ENCODE measurements around the gene EMILIN3. TPM values are rescaled to one million over a fixed set of nuclear protein-coding genes. Genes with fewer than 3 reads are reported as not detected.

Gene EMILIN3
- polyA plus RNA-seq, 6 donors from 2014 or later: not detected

DNA sequence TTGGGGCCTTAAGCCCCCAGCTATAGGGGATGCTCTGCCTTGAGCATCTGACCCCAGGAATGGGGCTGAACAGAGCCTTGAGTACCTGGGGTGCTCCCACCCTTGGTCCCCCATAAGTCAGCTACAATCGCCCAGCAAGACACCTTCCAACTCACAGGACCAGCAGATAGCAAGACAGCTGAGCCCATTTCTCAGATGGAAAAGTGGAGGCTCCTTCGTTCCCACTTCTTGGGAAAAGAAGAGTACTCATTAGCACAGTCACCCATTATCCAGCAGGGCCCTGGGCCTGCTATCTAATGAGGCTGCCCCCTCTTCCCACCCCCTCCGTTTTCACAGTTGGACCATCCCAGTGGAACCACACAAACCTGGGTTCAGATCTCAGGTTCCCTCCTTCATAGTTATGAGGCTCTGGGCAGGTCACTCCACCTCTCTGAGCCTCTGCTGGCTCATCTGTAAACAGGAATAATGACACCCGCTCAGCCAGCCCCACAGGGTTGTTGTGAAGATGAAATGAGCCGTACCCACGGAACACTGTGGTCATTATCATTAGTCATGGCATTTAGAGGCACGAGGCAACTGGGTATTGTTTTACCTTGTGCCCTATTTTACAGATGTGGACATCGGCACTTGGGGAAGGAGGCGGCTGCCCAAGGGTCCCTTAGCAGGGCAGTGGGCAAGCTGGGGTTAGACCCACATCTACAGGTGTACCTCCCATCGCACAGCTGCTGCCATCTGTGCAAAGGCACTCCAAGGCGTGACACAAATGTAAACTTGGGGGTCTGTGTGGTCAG is 21.5 kb downstream of the EMILIN3 start:
- Mint-ChIP-seq H3K36me3 (no peaks in the 10 kb centered on the region), H3K4me1 (peaks cover 3 to 8% (median 4%) of the 10 kb centered on the region in 3 donors), H3K27ac (no peak overlapping the region), H3K4me3 (no peak overlapping the region), H3K9me3 (no peaks in the 10 kb centered on the region), H3K27me3 (peaks cover 2 to 23% (median 9%) of the 10 kb centered on the region in 3 donors)
- DNase-seq (no peak), ATAC-seq (ENCODE audit: low read depth in 2 of 2) (no peak)

GRCh38 chr20:41344477-41344876 is 22.1 kb downstream of the EMILIN3 start:
- H3K36me3 Mint-ChIP-seq: no peaks in the 10 kb centered on the region
- no peak for DNase-seq
- no peak overlapping the region for H3K27ac Mint-ChIP-seq

GRCh38 chr20:41342474-41343464 is 23.8 kb downstream of the EMILIN3 start:
- Mint-ChIP-seq H3K27ac (no peak overlapping the region), H3K4me1 (peaks cover 5 to 15% (median 12%) of the 10 kb centered on the region in 3 donors), H3K27me3 (peaks cover 8 to 27% (median 15%) of the 10 kb centered on the region in 3 donors), H3K9me3 (no peaks in the 10 kb centered on the region), H3K4me3 (peak overlapping the region in 1 of 8 donors; percentile 40), H3K36me3 (no peaks in the 10 kb centered on the region)
- DNase-seq (no peak), ATAC-seq (ENCODE audit: low read depth in 2 of 2) (no peak)

More at GRCh38 chr20:41344477-41344876, 22.1 kb downstream of the EMILIN3 start:
- peaks cover 8 to 29% (median 9%) of the 10 kb centered on the region in 3 donors for H3K27me3 Mint-ChIP-seq
- ATAC-seq (ENCODE audit: low read depth in 2 of 2): no peak
- peaks cover 5 to 14% (median 11%) of the 10 kb centered on the region in 3 donors for H3K4me1 Mint-ChIP-seq
- H3K4me3 Mint-ChIP-seq: no peak overlapping the region
- no peaks in the 10 kb centered on the region for H3K9me3 Mint-ChIP-seq

- H3K27ac Mint-ChIP-seq: peak within 1 kb of the TSS in 5 of 6 donors; percentile 24 to 93 (median 55)
- peaks cover 5 to 15% (median 12%) of the 10 kb centered on the region in 3 donors for H3K4me1 Mint-ChIP-seq
- H3K9me3 Mint-ChIP-seq: no peaks in the 10 kb centered on the region
- ATAC-seq (ENCODE audit: low read depth in 2 of 2) (peak; percentile 70 to 75), DNase-seq (peak; percentile 29)
- no peaks in the 10 kb centered on the region for H3K36me3 Mint-ChIP-seq
- H3K4me3 Mint-ChIP-seq: peak within 1 kb of the TSS; percentile 52 to 91 (median 88)
- H3K27me3 Mint-ChIP-seq: peaks cover 13 to 32% (median 22%) of the 10 kb centered on the region in 3 donors
Observed at GRCh38 chr20:41340327-41341055, 26.1 kb downstream of the EMILIN3 start, which contains the start of gene LPIN3. Gene LPIN3 (plus strand): TSS chr20:41340821. CDS start chr20:41345804, 4,983 bp downstream.

DNA sequence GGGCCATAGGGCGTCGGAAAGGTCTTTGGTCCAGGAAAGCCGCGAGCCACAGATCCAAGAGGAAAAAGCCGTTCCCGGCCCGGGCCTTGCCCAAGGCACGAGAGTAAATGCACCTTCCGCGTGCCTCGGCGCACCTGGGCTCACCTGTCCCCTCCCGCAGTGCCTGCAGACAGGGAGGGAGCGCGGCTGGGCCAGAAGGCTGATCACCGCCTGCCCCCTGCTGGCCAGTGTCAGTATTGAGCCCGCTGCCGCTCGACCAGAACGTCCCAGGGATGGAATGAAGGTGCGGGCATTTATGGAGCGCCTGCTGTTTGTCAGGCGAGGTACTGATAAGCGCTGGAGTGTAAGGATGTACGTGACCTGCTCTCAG is 26.7 kb downstream of the EMILIN3 start:
- Mint-ChIP-seq H3K9me3 (no peaks in the 10 kb centered on the region), H3K4me1 (peaks cover 5 to 15% (median 12%) of the 10 kb centered on the region in 3 donors), H3K36me3 (no peaks in the 10 kb centered on the region), H3K4me3 (peak overlapping the region; percentile 52 to 91 (median 88)), H3K27me3 (peaks cover 18 to 35% (median 26%) of the 10 kb centered on the region in 3 donors), H3K27ac (peak overlapping the region in 5 of 6 donors; percentile 24 to 93 (median 55))
- DNase-seq: peak; percentile 78
- ATAC-seq (ENCODE audit: low read depth in 2 of 2): peak; percentile 91 to 93

DNA sequence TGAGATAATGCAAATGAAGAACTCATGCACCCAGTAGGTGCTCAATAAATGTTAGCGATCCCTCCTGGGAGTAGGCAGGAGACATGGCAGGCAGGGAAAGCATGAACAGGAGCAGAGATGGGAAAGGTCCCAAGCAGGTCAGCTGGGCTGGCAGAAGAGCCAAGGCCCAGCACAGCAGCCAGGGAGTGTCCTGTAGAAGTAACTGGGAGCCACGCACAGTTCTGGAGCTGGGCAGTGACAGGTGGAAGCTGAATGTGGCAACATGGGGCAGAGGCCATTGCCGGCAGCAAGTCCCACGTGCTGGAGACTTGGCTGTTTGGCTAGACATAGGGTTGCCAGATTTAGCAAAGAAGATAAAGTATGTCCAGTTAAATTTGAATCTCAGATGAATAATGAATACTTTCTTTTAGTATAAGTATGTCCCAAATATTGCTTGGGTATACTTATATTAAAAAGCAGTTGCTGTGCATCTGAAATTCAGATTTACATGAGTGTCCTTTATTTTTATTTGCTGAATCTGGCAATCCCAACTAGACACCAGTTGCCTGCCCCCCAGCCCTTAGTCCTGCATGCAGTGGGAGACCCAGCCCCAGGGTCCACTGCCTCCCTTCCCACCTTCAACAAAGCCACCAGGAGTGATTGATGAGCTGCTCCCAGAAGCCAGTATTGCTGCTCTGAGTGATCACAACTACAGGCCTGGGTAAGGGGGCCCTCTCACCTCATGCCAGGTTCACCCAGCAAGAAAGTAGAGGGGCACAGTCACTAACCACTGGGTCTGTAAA is 29.7 kb downstream of the EMILIN3 start:
- Mint-ChIP-seq H3K36me3 (no peaks in the 10 kb centered on the region), H3K4me3 (peak overlapping the region in 1 of 8 donors; percentile 28), H3K27me3 (peaks cover 19 to 48% (median 44%) of the 10 kb centered on the region in 3 donors), H3K9me3 (no peaks in the 10 kb centered on the region), H3K4me1 (peaks cover 5 to 15% (median 12%) of the 10 kb centered on the region in 3 donors), H3K27ac (no peak overlapping the region)
- DNase-seq (no peak), ATAC-seq (ENCODE audit: low read depth in 2 of 2) (no peak)

DNA sequence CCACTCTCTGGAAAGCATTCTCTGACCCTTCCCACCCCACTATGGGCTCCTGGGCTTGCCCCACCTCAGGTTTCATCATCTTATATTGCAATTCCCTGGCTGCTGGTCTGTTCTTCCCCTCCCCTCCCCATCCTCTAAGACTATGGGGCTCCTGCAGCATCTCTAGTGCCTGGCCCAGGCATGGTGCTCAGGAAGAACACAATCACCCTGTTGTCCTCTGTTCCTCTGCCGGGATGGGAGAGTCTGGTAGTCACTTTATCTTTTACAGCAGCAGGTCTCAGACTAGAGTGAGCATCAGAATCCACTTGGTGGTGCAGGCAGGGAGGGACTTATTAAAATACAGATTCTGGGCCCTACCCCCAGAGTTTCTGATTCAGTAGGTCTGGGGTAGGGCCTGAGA is 31.0 kb downstream of the EMILIN3 start:
- ATAC-seq (ENCODE audit: low read depth in 2 of 2) (no peak), DNase-seq (no peak)
- peaks cover 19 to 56% (median 46%) of the 10 kb centered on the region in 3 donors for H3K27me3 Mint-ChIP-seq
- peaks cover 5 to 18% (median 12%) of the 10 kb centered on the region in 3 donors for H3K4me1 Mint-ChIP-seq
- no peaks in the 10 kb centered on the region for H3K9me3 Mint-ChIP-seq
- H3K4me3 Mint-ChIP-seq: no peak overlapping the region
- H3K36me3 Mint-ChIP-seq: no peaks in the 10 kb centered on the region
- H3K27ac Mint-ChIP-seq: no peak overlapping the region

- ATAC-seq (ENCODE audit: low read depth in 2 of 2): no peak
- peaks cover 19 to 49% (median 43%) of the 10 kb centered on the region in 3 donors for H3K27me3 Mint-ChIP-seq
Observed at GRCh38 chr20:41334443-41335421, 31.9 kb downstream of the EMILIN3 start.

GRCh38 chr20:41334036-41334435 is 32.6 kb downstream of the EMILIN3 start:
- Mint-ChIP-seq H3K27me3 (peaks cover 19 to 44% (median 39%) of the 10 kb centered on the region in 3 donors), H3K4me3 (no peak overlapping the region), H3K36me3 (no peaks in the 10 kb centered on the region), H3K27ac (no peak overlapping the region), H3K9me3 (no peaks in the 10 kb centered on the region), H3K4me1 (peaks cover 12 to 21% (median 14%) of the 10 kb centered on the region in 3 donors)
- ATAC-seq (ENCODE audit: low read depth in 2 of 2) (no peak), DNase-seq (no peak)

More at GRCh38 chr20:41334443-41335421, 31.9 kb downstream of the EMILIN3 start:
- no peak for DNase-seq
- peaks cover 7 to 18% (median 11%) of the 10 kb centered on the region in 3 donors for H3K4me1 Mint-ChIP-seq
- no peak overlapping the region for H3K27ac Mint-ChIP-seq
- no peak overlapping the region for H3K4me3 Mint-ChIP-seq
- H3K9me3 Mint-ChIP-seq: no peaks in the 10 kb centered on the region
- no peaks in the 10 kb centered on the region for H3K36me3 Mint-ChIP-seq

DNA sequence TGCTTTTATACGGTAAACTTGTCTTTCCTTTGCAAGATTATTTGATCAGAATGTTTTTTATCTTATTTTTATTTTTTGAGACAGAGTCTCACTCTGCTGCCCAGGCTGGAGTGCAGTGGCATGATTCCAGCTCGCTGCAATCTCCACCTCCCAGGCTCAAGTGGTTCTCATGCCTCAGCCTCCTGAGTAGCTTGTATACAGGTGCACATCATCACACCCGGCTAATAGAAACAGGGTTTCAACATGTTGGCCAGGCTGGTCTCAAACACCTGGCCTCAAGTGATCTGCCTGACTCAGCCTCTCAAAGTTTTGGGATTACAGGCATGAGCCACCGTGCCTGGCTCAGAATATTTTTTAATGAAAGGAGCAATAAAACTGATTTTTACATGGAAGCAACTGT is 34.9 kb downstream of the EMILIN3 start:
- H3K9me3 Mint-ChIP-seq: no peaks in the 10 kb centered on the region
- DNase-seq: no peak
- no peaks in the 10 kb centered on the region for H3K36me3 Mint-ChIP-seq
- peaks cover 12 to 19% (median 14%) of the 10 kb centered on the region in 3 donors for H3K4me1 Mint-ChIP-seq
- H3K4me3 Mint-ChIP-seq: no peak overlapping the region
- H3K27me3 Mint-ChIP-seq: peaks cover 15 to 43% (median 33%) of the 10 kb centered on the region in 3 donors
- no peak for ATAC-seq (ENCODE audit: low read depth in 2 of 2)
- H3K27ac Mint-ChIP-seq: no peak overlapping the region

DNA sequence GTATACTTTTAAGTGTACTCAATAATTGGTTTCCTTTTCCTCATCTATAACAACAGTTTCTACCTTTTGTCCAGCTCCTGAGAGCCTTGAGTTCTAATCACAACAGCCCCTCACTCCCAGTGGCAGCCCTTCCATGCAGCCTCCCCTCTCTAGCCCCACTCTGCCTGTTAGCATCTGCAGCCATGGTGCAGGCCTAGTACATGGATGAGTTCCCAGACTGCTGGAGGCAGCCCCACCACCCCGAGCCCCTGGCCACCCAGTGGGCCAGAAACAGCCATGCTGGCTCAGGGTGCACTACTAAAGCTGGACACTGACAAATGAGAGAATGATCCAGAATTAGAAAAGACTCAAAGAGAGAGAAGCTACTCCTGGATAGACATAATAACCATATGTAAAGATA is 35.7 kb downstream of the EMILIN3 start:
- Mint-ChIP-seq H3K27ac (peak overlapping the region in 1 of 6 donors; percentile 28), H3K9me3 (no peaks in the 10 kb centered on the region), H3K27me3 (peaks cover 10 to 38% (median 29%) of the 10 kb centered on the region in 3 donors), H3K4me1 (peaks cover 12 to 19% (median 14%) of the 10 kb centered on the region in 3 donors), H3K36me3 (no peaks in the 10 kb centered on the region), H3K4me3 (no peak overlapping the region)
- no peak for DNase-seq
- no peak for ATAC-seq (ENCODE audit: low read depth in 2 of 2)
